GM18511 (cell line): ENCODE results near the gene TCF7L2.
A peak's percentile ranks its signal among the peaks of the same experiment; 100 is the strongest.

Source experiments
- ATAC-seq: cut with Tn5 transposase; IDR thresholded peaks from one replicate; pipeline ENCODE4 v1.9.1; 2021; ENCODE audit warnings: mild to moderate bottlenecking, moderate library complexity; ENCODE audit not compliant: unreplicated experiment

The TCF7L2 gene

DNA sequence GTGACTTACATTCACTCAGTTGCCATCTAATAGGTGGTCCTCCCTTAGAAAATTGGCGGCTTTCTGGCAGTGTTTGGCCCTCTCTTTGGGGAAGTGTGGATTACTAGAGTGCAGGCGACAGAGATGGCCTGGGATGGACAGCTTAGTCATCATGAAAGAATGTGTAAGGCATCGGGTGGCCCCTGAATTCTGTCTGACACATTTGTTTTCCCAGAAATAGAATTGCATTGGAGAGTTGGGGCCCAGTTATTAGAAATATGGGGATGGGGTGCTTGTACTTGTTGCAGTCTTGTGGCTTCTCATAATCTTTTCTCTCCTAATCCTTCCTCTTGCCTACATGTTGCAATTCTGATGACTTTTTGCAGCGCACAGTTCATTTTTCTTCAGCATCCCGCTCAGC is 13.8 kb downstream of the TCF7L2 start:
- no peak for ATAC-seq

DNA sequence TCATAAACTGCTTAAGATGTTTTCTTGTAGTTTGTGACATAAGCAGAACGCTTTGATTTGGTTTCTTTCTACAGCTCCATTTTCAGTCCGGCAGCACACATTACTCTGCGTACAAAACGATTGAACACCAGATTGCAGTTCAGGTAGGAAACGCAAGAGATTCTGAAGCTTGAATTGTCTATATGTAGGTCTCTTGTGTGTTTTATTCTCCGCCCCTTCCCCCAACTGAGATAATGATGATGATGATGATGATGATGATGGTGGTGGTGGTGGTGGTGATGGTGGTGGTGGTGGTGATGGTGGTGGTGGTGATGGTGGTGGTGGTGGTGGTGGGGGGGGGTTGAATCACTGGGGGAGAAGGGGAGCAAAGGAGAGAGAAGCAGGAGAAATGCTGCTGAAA is 14.4 kb downstream of the TCF7L2 start:
- ATAC-seq, result no peak

DNA sequence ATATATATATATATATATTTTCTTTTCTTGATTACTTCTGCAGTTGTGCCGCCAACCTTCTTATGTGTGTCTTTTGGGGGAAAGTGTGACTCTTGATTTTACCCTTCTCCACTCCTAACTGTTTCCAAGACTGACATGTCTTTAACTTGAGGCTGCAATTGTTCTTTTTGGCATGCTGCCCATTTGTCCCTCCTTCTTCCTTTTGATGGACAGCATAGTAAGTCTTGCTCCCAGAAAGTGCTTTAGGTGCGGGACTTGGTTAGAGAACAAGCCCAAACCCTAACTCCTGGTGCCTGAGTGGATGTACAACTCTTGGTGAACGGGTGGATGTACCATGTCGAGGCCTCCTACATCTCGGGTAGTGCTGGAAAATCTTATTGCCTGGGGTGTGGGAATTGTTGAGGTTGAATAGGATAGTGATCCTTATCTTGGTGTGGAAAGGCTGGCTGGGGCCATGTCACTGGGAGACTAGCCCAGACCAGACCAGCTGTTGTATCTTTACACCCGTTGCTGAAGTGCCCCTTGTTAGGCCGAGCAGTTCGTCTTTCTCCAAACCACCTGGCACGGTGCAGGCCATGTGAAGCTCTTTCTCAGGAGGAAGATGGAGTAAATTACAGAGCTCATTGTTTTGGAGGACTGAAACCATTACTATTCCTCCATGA is 16.3 kb downstream of the TCF7L2 start:
- ATAC-seq, result no peak

DNA sequence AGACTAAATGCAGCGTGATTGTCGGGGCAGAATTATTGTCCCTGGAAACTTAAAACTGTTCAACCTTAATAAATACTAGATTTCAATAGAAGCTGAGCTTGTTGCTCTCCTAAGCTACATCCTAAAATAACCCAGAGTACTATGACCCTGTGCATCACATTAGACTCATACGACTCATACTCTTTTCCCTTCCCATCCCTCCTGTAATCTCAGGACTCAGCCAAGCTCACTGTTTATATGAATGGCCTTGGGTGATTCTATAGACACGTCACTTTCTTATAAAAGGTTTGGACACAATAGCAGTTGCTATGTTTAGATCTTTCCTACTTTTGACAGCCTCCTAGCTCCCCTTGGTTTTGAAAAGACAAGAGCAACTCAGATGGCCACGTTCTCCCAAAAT is 17.2 kb downstream of the TCF7L2 start:
- no peak for ATAC-seq

GRCh38 chr10:112969131-112969530 is 19.1 kb downstream of the TCF7L2 start:
- ATAC-seq, result no peak

DNA sequence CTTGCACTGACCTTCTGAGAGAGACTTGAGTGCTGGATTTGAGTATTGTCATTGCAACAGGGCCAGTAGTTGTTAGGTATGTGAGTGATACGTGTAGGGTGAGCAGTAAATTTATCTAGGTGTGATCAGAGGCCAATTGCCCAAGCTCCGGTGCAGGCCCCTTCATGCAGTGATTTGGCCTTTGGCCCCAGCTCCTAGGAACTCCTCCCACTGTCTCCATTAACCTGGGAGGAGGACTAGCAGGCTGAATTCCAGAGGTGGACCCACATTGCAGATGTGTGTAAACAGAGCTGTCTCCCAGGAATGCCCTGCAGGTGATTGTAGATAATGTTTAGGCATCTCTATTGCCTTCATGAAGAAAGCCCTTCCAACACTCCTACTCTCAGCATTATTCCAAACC is 19.5 kb downstream of the TCF7L2 start:
- ATAC-seq, result no peak

GRCh38 chr10:112970021-112970420 is 20.0 kb downstream of the TCF7L2 start:
- ATAC-seq, result no peak

DNA sequence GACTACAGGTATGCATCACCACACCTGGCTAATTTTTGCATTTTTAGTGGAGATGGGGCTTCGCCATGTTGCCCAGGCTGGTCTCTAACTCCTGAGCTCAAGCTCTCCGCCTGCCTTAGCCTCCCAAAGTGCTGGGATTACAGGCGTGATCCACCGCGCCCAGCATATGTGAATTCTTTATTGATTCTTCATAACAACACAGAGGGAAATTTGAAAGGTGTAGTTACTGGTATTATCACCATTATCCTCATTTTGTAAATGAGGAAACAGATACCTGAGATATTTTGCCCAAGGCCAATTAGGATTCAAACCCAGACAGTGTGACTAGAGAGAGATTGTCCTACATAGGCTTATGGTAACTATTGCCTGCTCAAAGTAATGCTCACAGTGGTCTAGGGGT is 22.6 kb downstream of the TCF7L2 start:
- ATAC-seq, result no peak

DNA sequence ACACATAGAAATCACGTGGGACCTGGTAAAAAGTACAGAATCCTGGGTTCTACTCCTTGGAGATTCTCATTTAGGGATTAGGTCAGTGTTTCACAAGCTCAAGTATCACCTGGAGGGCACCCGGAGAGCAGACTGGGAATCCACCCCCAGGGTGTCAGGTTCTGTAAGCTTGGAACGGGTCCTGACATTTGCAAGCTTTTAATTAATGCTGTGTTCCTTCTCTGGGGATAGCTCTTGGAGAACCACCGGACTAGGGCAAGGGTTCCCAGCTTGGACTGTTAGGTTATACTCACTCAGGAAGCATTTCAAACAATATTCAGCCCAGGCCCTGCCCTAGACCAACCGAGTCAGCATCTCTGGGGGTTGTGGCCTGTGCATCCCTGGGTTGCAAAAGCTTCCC is 23.0 kb downstream of the TCF7L2 start:
- ATAC-seq, result no peak

DNA sequence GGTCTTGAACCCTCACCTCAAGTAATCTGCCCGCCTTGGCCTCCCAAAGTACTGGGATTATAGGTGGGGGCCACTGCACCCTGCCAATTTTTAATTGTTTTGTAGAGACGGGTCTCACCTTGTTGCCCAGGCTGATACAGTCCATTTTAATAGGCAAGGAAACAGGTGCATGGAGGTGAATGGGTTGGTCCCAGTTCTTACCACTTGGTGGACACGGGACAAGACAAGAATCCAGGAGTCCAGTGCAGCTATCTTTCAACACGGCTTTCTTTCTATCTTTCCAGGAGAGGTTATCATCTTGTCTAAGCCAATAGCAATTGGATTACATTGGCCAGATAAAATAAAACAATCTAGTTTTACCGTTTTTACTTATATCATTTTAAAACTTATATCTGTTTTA is 23.8 kb downstream of the TCF7L2 start:
- no peak for ATAC-seq

GRCh38 chr10:112977426-112977898 is 27.4 kb downstream of the TCF7L2 start:
- no peak for ATAC-seq

DNA sequence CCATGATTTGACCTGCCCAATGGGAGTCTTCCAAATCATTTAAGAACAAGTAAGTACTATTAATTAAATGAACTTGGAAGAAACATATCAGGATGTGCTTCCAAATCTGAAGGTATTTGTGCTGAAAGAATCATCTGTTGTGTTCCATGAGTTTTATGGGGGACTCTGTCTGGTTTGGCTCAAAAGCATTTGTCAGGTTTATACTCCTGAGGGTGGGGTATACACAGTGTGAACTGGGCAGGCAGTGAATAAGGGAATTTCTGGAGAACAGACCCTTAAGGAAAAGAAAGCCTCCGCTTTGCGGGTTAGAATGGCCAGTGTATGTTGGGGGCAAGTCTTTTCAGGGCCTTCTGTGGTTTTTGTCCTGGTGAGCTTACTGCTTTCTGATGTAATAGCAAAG is 29.9 kb downstream of the TCF7L2 start:
- ATAC-seq, result no peak

GRCh38 chr10:112980937-112981336 is 30.9 kb downstream of the TCF7L2 start:
- no peak for ATAC-seq

- ATAC-seq, result peak; percentile 97
Measured at GRCh38 chr10:112981553-112981952, 31.5 kb downstream of the TCF7L2 start.

DNA sequence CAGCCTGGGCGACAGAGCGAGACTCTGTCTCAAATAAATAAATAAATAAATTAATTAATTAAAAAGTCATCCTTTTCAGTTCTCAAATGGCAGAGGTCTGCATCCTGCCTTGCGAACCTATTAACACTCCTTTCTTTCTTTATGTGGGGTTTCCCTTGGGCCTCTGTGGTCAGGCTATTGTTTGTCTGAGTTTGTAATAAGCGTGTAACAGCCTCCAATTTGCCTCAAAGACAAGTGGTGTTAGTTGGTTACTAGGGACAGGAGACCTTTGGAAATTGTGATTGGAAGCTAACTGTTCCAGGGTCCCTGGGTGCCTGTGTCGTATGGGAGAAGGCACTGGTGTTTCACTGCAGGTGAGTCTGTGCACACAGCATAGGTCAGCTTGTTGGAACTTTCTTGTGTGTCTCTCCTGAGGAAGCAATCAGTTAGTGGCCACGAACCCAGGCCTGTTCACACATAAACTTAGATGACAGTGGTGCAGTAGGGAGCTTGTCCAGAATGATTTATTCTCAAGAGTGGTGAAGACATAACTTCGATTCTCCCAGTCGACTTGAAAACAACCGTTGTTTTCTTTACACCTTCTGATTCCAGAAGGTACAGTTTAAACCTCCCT is 33.5 kb downstream of the TCF7L2 start:
- no peak for ATAC-seq

GRCh38 chr10:112984756-112985155 is 34.7 kb downstream of the TCF7L2 start:
- no peak for ATAC-seq

- ATAC-seq, result no peak
Measured at GRCh38 chr10:112985690-112986543, 35.9 kb downstream of the TCF7L2 start.

DNA sequence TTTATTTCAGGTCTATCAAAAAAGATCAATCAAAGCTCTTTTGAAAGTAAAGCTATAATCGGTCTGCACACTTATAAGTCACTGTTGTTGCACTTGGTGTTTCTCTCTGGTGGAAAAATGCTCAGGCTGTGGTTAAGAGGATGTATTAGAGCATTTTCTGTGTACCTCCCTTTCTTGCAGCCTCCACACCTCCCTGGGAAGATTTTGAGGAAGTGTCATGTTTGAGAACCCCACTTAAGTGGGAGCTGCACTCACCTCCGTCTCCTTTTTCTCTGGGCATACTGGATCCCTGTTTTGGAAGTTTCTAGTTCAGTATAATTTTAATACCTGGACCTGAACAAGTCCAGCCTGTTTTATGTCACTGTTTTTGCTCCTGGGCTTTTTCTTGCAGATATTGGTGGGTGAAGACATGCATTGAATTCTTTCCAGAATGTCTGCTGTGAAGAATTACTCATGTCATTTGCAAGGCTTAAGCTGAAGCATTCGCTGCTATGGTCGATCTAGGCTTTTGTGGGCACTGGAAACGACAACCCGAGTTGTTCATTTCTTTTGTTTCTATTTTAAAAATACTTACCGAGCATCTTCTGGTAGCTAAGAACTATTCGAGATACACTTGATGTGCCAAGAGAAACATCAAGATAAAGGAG is 36.6 kb downstream of the TCF7L2 start:
- ATAC-seq, result no peak

DNA sequence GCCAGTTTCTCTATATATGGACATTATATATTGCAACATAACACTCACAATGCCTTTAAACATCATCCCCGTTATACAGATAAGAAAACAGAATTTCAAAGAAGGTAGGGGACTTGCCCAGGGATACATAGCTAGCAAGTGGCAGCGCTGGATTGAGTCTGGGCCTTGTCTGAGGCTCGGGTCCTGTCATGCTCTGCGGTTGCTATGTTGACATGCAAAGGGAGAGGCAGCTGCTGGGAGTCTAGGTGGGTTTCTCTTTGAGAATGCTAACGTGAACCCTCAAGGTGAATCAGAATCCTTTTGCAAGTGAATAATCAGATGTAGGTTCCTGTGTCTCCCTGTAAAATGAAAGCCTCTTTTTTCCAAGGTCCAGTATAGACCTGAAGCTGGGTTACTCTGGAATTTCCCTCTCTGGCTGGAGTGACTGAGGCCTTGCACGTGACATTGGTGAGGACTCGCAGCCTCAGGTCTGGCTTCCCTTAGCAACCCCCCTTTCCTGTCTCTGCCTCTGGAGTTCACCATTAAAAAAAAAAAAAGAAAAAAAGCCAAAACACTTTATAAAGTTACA is 38.9 kb downstream of the TCF7L2 start:
- ATAC-seq, result no peak

DNA sequence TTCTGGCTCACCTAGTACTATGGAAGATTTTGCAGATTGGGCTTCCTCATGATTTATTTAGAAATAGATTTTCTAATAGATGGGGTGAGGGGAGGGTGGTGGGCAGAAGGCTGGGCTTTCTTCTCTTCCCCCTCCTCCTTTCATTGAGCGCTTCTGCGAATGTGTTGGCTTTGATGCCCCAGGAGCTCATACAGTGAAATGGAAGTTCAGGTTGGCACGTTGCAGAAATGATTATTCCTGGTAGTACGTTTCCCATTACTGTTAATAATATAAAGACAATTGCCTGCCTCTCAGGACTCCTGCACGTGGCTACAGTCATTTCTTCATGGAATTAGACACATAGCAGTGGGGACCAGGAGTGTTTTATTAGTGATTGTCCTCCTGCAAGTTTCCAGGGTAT is 39.8 kb downstream of the TCF7L2 start:
- no peak for ATAC-seq

DNA sequence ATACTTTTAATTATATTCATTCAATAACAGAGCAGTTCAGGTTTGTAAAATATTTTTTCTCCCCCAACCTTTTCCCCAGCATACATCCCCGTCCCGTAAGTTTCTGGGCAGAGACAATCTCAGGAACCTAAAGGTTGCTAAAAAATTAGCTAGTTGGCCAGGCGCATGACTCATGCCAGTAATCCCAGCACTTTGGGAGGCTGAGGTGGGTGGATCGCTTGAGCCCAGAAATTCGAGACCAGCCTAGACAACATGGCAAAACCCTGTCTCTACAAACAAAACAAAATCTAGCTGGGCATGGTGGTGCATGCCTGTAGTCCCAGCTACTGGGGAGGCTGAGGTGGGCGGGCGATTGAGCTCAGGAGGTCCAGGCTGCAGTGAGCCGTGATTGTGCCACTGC is 40.2 kb downstream of the TCF7L2 start:
- no peak for ATAC-seq
